Naive thymus-derived CD8-positive, alpha-beta T cell (primary cell): ENCODE measurements around the gene RAI2. TPM values are rescaled to one million over a fixed set of nuclear protein-coding genes. Genes with fewer than 3 reads are reported as not detected.

Experiments
- ATAC-seq, 2 donors: fragments of 150-1000 bp; cut with Tn5 transposase in 1 of 2; sonication (Bioruptor Pico), chemical (Tn5 transposase) in 1 of 2; 1 replicate in 1 of 2; 2 replicates in 1 of 2; pipeline ENCODE4 v1.10.0; 2021; ENCODE audit warnings: mild to moderate bottlenecking in 2 of 2, moderate library complexity in 2 of 2
- POLR2A ChIA-PET: fragments of 350-600 bp; sonication (Branson Sonifier 250); formaldehyde crosslinking; loops from one replicate; lab custom pipeline; 2021; ENCODE audit warnings: antibody characterized with exemption; lab: Charles Lee
- DNase-seq, 10 donors: peaks; one replicate each; pipeline versions ENCODE4 v3.0.0 to v3.0.0-alpha.2; 2020 to 2022
- H3K27ac Mint-ChIP-seq, 10 donors: one replicate each; pipeline ENCODE4 v1.8.0; 2020 to 2022; ENCODE audit warnings: mild to moderate bottlenecking in 10 of 10, mixed read lengths in 10 of 10, moderate library complexity in 4 of 10, inconsistent platforms in 1 of 10
- H3K27me3 Mint-ChIP-seq, 5 donors: one replicate each; pipeline ENCODE4 v1.8.0; 2021 to 2022; ENCODE audit warnings: mixed read lengths in 5 of 5
- H3K36me3 Mint-ChIP-seq, 3 donors: one replicate each; pipeline ENCODE4 v1.8.0; 2020 to 2022; ENCODE audit warnings: mixed read lengths in 3 of 3, mild to moderate bottlenecking in 2 of 3, inconsistent platforms in 1 of 3
- H3K4me1 Mint-ChIP-seq, 4 donors: one replicate each; pipeline ENCODE4 v1.8.0; 2021 to 2022; ENCODE audit warnings: mixed read lengths in 4 of 4
- H3K4me3 Mint-ChIP-seq, 10 donors: one replicate each; pipeline ENCODE4 v1.8.0; 2020 to 2022; ENCODE audit warnings: mild to moderate bottlenecking in 10 of 10, mixed read lengths in 10 of 10, moderate library complexity in 6 of 10, inconsistent platforms in 1 of 10
- H3K9me3 Mint-ChIP-seq, 9 donors: one replicate each; pipeline ENCODE4 v1.8.0; 2020 to 2022; ENCODE audit warnings: mixed read lengths in 9 of 9, mild to moderate bottlenecking in 3 of 9, inconsistent platforms in 1 of 9, moderate library complexity in 1 of 9
- polyA plus RNA-seq, 3 donors: library from polyadenylated mRNA; unstranded; fragments of 300-500 nt; fragmentation: Illumina TruSeq; gene quantifications; one replicate each; pipeline ENCODE4 v1.2.3, GENCODE V29; 2021
- total RNA-seq, 8 experiments: library from RNA in 2 of 8; stranded (reverse) in 2 of 8; gene quantifications; one replicate each; pipeline ENCODE4 v1.2.3 and lab custom pipeline; 2021 to 2026

Gene RAI2
- total and polyA plus RNA-seq, 5 experiments from 2014 or later: 0.92 to 3.2 (median 2.8) TPM

DNA sequence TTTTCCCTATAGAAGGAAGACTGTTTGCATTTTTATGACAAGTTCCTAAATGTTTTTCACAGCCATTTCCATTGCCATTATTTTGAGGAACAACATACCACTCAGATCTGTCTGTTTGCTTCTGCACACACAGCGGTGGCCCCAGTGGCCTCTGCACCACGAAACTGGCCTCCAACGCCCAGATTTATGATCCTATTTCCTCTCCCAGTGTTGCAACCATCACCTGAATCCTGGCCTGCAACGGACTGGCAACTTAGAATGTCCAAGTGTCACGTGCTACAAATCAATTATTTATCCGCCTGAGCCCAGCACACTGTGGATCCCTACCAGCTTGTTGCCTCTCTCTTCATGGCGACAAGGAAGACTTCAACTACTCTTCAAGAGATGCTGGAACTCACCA, 9.2 kb downstream of the RAI2 start:
- POLR2A ChIA-PET: no interaction called here

DNA sequence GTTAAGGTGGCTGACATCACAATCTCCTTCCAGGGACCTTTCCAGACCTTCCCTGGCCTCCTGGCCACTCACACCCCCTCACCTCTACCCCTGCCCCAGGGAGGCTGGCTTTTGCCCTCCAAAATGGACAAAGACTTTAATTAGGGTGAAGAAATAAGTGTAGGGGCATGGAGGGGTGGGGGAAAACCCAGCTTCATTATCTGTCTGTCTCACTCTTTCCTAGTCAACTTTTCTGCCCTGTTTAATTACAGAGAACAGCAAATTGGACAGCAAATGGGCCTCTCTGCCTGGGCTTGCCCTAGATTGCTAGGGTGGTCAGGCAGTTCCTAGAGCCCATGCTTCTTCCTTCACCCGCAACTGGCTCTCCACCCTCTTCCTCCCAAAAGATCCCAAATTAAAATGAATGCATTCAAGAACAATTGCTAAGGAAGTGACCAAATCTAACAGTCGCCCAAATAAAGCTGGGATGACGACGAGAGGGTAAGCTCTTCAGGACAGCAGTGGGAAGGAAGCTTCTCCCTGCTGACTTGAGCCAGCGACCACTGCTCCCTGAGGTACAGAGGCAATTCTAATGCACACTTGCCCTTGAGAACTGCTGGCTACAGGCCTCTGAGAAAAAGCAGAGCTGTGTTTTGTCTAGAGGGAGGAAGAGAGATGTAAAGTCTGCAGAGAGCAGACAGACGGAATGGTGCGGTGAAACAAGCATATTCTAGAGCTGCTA, 12.4 kb downstream of the RAI2 start:
- Mint-ChIP-seq H3K36me3 (peaks cover 0 to 2% (median 0%) of the 10 kb centered on the region in 3 donors), H3K9me3 (peaks cover 0 to 2% (median 0%) of the 10 kb centered on the region in 9 donors), H3K4me1 (peaks cover 0 to 11% (median 5%) of the 10 kb centered on the region in 4 donors), H3K27me3 (peaks cover 0 to 2% (median 0%) of the 10 kb centered on the region in 5 donors), H3K4me3 (no peak overlapping the region), H3K27ac (peak overlapping the region in 2 of 10 donors; percentile 48 to 53)
- no peak for ATAC-seq
- POLR2A ChIA-PET: no interaction called here
- no peak for DNase-seq

More for the DNA sequence above, 9.2 kb downstream of the RAI2 start:
- H3K4me3 Mint-ChIP-seq: no peak overlapping the region
- ATAC-seq (no peak), DNase-seq (no peak)
- no peak overlapping the region for H3K27ac Mint-ChIP-seq
- H3K27me3 Mint-ChIP-seq: peaks cover 0 to 3% (median 2%) of the 10 kb centered on the region in 5 donors
- H3K9me3 Mint-ChIP-seq: peaks cover 0 to 2% (median 0%) of the 10 kb centered on the region in 9 donors
- H3K4me1 Mint-ChIP-seq: peaks cover 0 to 11% (median 5%) of the 10 kb centered on the region in 4 donors
- H3K36me3 Mint-ChIP-seq: peaks cover 0 to 2% (median 0%) of the 10 kb centered on the region in 3 donors

DNA sequence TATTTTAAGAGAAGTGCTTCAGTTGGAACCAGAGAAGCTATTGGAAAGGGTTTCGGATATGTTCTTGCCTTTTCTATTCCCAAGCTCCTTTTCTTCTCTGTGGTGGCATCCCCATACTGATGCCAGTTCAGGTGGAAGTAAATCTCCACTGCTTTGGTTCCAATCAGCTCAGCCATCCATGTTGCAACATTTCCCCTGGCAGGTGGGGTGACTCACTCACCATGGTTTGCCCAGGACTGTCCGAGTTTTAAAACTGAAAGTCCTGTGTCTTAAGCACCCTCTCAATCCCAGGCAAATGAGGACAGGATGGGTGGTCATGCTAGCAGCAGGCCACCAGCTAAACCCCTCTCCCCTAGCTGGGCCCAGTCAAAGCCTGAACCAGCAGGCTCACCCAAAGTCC, 15.1 kb downstream of the RAI2 start:
- peaks cover 0 to 2% (median 0%) of the 10 kb centered on the region in 9 donors for H3K9me3 Mint-ChIP-seq
- POLR2A ChIA-PET: no interaction called here
- H3K27me3 Mint-ChIP-seq: peaks cover 0 to 2% (median 0%) of the 10 kb centered on the region in 5 donors
- ATAC-seq: no peak
- peaks cover 0 to 13% (median 5%) of the 10 kb centered on the region in 4 donors for H3K4me1 Mint-ChIP-seq
- no peak overlapping the region for H3K27ac Mint-ChIP-seq
- no peak for DNase-seq
- no peak overlapping the region for H3K4me3 Mint-ChIP-seq
- peaks cover 0 to 2% (median 2%) of the 10 kb centered on the region in 3 donors for H3K36me3 Mint-ChIP-seq

DNA sequence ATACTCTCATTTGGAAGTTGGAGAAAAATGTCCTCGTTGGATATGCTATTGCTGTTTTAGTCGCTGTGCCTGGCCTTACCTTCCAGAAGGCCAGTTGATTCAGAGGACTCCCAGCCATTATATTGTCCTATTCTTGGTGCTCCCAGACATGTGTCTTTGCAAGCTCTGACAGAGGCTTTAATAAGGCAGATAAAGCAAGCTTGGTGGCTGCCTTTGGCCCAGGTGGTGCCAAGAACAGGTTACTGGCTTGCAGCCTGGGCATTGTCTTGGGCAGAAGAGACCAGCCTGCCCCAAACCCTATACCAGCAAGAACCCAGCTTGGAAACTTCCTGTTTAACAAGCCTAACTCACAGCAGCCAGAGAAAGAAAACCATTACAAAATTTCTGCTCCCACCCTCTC, 16.9 kb downstream of the RAI2 start:
- H3K27me3 Mint-ChIP-seq: peaks cover 0 to 2% (median 0%) of the 10 kb centered on the region in 5 donors

DNA sequence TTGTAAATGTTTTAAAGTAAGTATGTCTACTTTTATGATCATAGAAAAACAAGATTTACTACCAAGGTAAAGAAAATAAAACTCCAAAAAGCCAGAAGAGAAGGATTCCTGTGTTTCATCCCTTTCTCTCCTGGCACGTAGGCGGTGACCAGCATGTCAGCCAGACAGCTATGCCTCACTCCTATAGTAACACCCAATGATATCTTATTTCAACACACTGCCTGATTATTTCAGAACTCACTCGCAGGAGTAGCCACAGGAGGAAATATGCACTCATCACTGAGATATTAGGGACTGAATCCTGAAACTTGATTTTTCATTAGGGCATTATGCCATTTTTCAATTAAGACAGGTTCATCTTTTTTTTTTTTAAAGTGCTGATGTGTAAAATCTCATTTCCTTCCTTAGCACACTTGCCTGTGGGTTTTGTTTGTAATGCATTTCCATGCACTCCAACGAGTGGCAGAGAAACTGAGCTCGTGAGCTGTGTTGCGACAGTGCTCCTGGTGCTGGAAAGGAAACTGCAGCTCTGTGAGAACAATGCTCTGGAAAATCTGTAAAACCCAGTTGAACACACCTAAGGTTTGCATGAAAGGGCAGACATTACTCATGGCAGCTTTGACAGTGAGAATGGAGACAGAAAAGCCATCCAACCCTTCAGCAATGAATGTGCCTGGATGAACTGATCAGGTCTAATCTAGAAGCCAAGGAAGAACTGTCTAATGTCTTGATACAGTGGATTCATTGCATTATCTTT, 18.2 kb downstream of the RAI2 start:
- DNase-seq (no peak), ATAC-seq (no peak)
- peaks cover 0 to 8% (median 2%) of the 10 kb centered on the region in 4 donors for H3K4me1 Mint-ChIP-seq
- peaks cover 0 to 2% (median 0%) of the 10 kb centered on the region in 9 donors for H3K9me3 Mint-ChIP-seq
- peaks cover 0 to 2% (median 0%) of the 10 kb centered on the region in 5 donors for H3K27me3 Mint-ChIP-seq
- H3K4me3 Mint-ChIP-seq: no peak overlapping the region
- H3K27ac Mint-ChIP-seq: no peak overlapping the region
- peaks cover 0 to 2% (median 0%) of the 10 kb centered on the region in 3 donors for H3K36me3 Mint-ChIP-seq
- POLR2A ChIA-PET: no interaction called here

More for the DNA sequence above, 16.9 kb downstream of the RAI2 start:
- ATAC-seq: no peak
- peaks cover 0 to 2% (median 0%) of the 10 kb centered on the region in 9 donors for H3K9me3 Mint-ChIP-seq
- H3K27ac Mint-ChIP-seq: no peak overlapping the region
- POLR2A ChIA-PET: no interaction called here
- H3K36me3 Mint-ChIP-seq: peaks cover 0 to 2% (median 0%) of the 10 kb centered on the region in 3 donors
- peaks cover 0 to 10% (median 5%) of the 10 kb centered on the region in 4 donors for H3K4me1 Mint-ChIP-seq
- DNase-seq: no peak
- no peak overlapping the region for H3K4me3 Mint-ChIP-seq

DNA sequence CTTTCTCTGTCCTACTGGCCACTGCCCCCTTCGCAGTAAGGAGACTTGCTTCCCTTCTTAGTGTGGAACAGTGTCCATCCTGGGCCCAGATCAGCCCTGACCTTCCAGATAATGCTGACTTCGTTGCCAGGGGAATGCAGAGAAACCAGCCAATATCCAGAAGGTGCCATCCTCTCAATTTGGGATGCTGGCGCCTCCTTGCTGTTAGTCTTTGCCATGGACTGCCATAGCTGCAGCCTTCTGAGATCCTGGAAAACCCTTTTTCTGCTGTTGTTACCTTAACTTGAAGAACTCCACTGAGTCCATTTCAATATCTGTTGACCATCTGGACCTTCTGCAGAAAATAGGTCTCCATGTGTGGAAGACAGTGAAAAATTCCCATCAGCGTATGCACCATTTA, 21.8 kb downstream of the RAI2 start:
- Mint-ChIP-seq H3K27ac (no peak overlapping the region), H3K27me3 (peaks cover 0 to 2% (median 0%) of the 10 kb centered on the region in 5 donors), H3K4me3 (no peak overlapping the region), H3K4me1 (peaks cover 0 to 5% (median 0%) of the 10 kb centered on the region in 4 donors), H3K9me3 (peaks cover 0 to 2% (median 0%) of the 10 kb centered on the region in 9 donors), H3K36me3 (peaks cover 0 to 6% (median 0%) of the 10 kb centered on the region in 3 donors)
- DNase-seq (no peak), ATAC-seq (no peak)
- POLR2A ChIA-PET: no interaction called here

DNA sequence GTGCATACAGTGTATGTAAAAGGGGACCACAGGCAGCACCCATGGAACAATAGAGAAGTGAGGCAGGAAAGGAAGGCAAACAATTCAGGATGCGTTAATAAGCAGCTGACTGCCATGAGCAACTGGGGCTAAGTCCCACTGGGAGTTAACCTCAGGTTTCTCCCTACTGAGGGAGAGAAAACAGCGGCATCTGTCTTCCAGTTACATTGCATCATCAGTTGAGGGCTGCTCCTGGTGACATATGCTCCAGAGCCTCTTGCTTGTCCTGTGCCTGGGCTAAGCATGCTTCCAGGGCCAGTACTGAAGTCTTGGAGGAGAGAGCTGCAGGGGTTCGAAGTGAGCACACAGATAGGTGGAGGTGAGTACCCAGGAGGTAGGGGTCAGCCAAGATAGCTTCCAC, 24.3 kb downstream of the RAI2 start:
- Mint-ChIP-seq H3K27me3 (peaks cover 0 to 2% (median 0%) of the 10 kb centered on the region in 5 donors), H3K4me3 (no peak overlapping the region), H3K4me1 (peaks cover 0 to 6% (median 0%) of the 10 kb centered on the region in 4 donors), H3K27ac (no peak overlapping the region), H3K36me3 (peaks cover 0 to 6% (median 0%) of the 10 kb centered on the region in 3 donors), H3K9me3 (peaks cover 0 to 2% (median 0%) of the 10 kb centered on the region in 9 donors)
- POLR2A ChIA-PET: no interaction called here
- ATAC-seq (no peak), DNase-seq (no peak)

DNA sequence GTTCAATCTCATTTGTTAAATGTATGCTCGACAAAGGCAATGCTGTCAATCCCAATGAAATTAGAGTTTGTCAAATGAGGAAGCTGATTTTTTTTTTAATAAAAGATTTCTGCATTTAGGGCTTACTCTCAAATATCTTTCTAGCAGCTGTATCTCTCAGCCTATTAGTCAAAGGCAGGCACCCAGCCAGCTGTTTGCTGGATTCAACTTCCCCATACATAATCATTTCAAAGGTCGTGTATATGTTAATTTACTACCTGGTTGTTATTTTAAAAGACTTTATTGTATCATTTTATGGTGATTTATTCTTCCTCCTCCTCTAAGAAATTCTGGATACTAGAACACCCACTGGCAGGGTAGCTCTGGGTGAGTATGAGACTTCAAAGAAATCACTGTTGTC, 27.1 kb downstream of the RAI2 start:
- POLR2A ChIA-PET: no interaction called here
- peaks cover 0 to 5% (median 0%) of the 10 kb centered on the region in 3 donors for H3K36me3 Mint-ChIP-seq
- peaks cover 0 to 2% (median 0%) of the 10 kb centered on the region in 5 donors for H3K27me3 Mint-ChIP-seq
- peaks cover 0 to 5% (median 0%) of the 10 kb centered on the region in 4 donors for H3K4me1 Mint-ChIP-seq
- DNase-seq (no peak), ATAC-seq (no peak)
- no peak overlapping the region for H3K4me3 Mint-ChIP-seq
- H3K27ac Mint-ChIP-seq: no peak overlapping the region
- peaks cover 0 to 2% (median 0%) of the 10 kb centered on the region in 9 donors for H3K9me3 Mint-ChIP-seq

DNA sequence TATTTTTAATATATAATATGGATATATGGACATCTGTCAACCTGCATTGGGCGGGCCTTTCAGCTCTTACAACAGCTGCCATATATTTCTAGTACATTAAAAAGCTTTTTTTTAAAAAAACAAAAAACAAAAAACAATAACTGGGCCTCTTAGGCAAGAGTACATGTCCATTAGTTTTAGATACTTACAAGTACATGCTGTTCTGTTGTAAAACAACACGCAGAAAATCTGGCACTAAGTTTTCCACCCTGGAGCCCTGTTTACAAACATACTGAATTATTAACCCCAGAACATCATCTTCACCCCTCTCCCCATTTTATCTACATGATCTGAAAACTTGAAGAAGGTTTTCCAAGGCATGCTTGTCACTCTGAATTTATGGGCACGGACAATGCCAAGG, 29.8 kb downstream of the RAI2 start:
- Mint-ChIP-seq H3K27ac (no peak overlapping the region), H3K4me1 (peaks cover 0 to 1% (median 0%) of the 10 kb centered on the region in 4 donors), H3K9me3 (peaks cover 0 to 7% (median 2%) of the 10 kb centered on the region in 9 donors), H3K4me3 (no peak overlapping the region), H3K36me3 (peaks cover 5 to 6% (median 5%) of the 10 kb centered on the region in 3 donors), H3K27me3 (no peaks in the 10 kb centered on the region)
- ATAC-seq (no peak), DNase-seq (no peak)
- POLR2A ChIA-PET: no interaction called here

DNA sequence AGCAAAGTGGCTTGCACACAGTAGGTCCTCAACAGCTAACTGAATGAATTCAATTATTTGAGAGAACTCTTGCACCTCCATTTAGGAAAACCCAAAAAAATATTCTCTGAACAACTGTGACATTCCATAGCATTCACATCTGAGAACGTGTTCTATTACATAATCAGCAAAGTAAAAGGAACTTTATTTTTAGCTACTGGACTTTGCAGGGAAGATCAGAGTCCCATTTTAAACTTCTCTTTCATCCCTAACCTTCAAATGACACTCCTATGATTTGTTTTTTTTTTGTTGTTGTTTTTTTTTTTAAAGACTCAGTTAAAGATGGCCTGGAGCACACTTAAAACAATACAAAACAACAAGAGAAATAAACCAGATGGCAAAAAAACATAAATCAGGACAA, 30.9 kb downstream of the RAI2 start:
- peaks cover 0 to 6% (median 5%) of the 10 kb centered on the region in 3 donors for H3K36me3 Mint-ChIP-seq
- POLR2A ChIA-PET: interaction anchor here (0.7 kb wide), 1 partner anchor 20 kb away, joined by 3 read pairs; no protein-coding TSS in a partner anchor

DNA sequence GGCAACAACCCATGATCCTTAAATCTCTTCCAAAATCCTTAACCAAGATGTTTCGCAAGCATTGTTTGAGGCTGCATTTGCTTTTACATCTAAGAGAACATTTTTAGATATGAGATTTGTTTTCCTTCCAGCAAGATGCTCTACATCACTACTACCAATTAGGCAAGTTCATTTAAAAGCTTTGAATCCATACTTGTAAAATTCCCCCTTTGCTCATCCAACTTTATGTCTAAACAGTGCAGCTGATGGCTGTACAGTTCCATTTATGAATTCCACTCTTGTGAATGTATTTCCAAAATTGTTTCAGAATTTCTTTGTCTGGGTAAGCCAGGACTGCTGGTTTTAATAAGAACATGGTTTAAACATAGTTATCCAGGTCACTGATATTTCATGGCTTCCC, 31.5 kb downstream of the RAI2 start:
- Mint-ChIP-seq H3K4me1 (peaks cover 0 to 1% (median 0%) of the 10 kb centered on the region in 4 donors), H3K27ac (no peak overlapping the region), H3K4me3 (no peak overlapping the region), H3K36me3 (peaks cover 0 to 6% (median 5%) of the 10 kb centered on the region in 3 donors), H3K27me3 (no peaks in the 10 kb centered on the region), H3K9me3 (peaks cover 0 to 7% (median 1%) of the 10 kb centered on the region in 9 donors)
- POLR2A ChIA-PET: no interaction called here
- DNase-seq (no peak), ATAC-seq (no peak)

More for the DNA sequence above, 30.9 kb downstream of the RAI2 start:
- Mint-ChIP-seq H3K27ac (peak overlapping the region in 1 of 10 donors; percentile 80), H3K27me3 (no peaks in the 10 kb centered on the region), H3K4me3 (no peak overlapping the region), H3K9me3 (peaks cover 0 to 7% (median 2%) of the 10 kb centered on the region in 9 donors), H3K4me1 (peaks cover 0 to 1% (median 0%) of the 10 kb centered on the region in 4 donors)
- DNase-seq (no peak), ATAC-seq (no peak)

DNA sequence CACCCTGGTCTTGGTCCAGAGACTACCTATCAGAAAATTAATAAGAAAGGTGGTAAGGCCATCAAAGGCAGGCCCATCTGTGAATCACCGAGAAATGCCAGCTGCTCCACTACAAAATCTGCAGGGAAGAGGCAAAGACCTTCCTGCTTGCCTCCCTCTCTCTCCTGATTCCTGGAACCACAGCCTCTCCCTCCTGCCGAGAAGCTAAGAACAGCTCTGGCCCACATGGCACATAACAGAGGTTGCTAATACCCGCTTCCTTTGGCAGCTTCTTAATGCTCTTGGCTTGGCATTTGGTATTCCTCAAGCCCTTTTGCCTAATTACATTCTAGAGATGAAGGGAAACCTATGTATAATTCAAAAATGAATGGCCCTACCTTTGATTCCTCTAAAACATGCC, 32.9 kb downstream of the RAI2 start:
- peaks cover 0 to 6% (median 5%) of the 10 kb centered on the region in 3 donors for H3K36me3 Mint-ChIP-seq
- H3K27me3 Mint-ChIP-seq: no peaks in the 10 kb centered on the region
- POLR2A ChIA-PET: no interaction called here
- no peaks in the 10 kb centered on the region for H3K4me1 Mint-ChIP-seq
- peaks cover 0 to 7% (median 0%) of the 10 kb centered on the region in 9 donors for H3K9me3 Mint-ChIP-seq
- H3K4me3 Mint-ChIP-seq: no peak overlapping the region
- ATAC-seq: no peak
- no peak for DNase-seq
- H3K27ac Mint-ChIP-seq: no peak overlapping the region
